GM19193 (cell line): ENCODE data around the gene GPR26.

Source experiments
- POLR2A ChIP-seq: IDR thresholded peaks from 4 replicates; pipeline ENCODE4 v1.6.1; 2011; ENCODE audit not compliant: insufficient read depth, insufficient read length; ENCODE audit errors: extremely low read depth

The GPR26 gene

GRCh38 chr10:123637326-123637880 is 28.8 kb upstream of the GPR26 start:
- TF ChIP-seq POLR2A: no peak

DNA sequence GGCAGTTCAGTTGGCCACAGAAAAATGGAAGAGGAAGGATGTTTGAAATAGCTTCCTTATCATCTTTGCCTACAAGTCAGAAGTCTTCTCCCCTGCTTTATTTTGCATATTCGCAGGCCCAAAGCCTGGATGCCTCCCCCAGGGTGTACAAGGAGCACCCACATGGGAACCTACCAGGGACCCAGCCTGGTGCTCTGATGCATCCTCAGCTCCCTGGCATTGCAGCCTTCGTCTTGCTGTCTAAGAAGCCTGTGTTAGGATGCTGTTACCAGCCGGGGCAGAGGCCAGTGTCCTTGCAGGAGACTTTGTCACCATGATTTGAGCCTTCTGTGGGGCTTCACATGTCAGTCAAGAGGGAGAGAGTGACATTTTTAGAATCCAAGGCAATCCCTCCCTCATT is 27.0 kb upstream of the GPR26 start:
- TF ChIP-seq POLR2A: no peak

DNA sequence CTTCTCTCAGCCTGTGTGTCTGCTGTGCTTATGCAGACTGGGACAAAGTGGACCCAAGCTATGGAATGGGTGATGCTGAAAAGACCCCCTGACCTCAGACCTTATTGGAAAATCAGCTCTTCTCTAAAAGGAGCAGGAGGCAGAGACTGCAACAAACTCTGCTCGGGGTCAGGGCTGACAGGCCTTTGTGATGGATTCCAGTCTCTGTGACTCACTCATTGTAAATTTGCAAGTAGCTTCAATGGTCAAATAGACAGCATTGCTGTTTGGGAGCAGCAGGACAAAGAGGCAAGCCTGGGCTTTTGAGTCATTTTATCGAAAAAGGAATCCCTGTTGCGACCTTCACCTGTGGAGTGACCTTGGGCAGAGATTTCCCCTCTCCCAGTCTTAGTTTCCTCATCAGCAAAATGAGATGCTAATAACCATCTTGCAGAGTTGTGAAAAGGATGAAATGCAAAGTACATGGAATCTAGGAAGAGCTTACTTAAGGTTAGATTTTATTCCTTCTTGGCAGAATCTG is 26.1 kb upstream of the GPR26 start:
- no peak for TF ChIP-seq POLR2A

DNA sequence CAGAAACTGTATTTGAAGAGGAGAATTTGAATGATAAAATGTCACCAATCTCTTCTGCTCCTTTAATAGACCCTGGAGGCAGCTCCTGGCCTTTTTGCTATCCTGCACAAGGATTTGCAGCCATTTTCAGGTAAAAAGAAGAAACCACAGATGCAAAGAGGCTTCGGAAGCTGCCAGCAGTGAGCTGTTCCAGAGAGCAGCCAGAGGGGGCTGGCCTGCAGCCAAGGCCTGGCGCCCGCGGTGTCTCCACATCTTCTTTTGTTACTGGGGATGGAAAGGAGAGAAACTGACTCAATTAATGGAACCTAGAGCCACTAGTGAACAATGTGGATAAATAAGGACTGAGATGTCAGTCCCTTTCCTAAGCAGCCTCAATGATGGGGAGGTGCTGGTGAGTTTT is 23.9 kb upstream of the GPR26 start:
- TF ChIP-seq POLR2A: no peak

- no peak for TF ChIP-seq POLR2A
These were observed 23.5 kb upstream of the GPR26 start for GRCh38 chr10:123642697-123643096.

GRCh38 chr10:123643315-123643714 is 22.8 kb upstream of the GPR26 start:
- TF ChIP-seq POLR2A: no peak

- TF ChIP-seq POLR2A: no peak
These were observed 21.1 kb upstream of the GPR26 start for GRCh38 chr10:123645016-123645415.

DNA sequence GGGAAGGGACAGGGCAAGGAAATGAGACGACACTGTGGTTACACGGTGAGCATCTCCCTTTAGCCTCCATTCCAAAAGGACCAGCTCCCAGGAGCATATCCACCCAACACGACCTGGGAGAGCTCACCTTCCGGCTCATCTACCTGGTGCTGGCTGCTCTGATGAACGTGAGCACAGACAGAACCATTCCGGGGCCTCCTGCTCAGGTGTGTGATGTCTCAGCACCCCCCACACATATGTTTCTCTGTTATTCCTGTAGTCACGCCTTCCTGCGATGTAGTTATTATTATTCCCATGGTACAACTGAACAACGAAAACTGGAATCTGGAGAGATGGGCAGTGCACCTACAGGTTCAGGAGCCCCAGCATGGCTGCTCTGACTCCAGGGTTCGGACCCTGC is 20.5 kb upstream of the GPR26 start:
- no peak for TF ChIP-seq POLR2A

DNA sequence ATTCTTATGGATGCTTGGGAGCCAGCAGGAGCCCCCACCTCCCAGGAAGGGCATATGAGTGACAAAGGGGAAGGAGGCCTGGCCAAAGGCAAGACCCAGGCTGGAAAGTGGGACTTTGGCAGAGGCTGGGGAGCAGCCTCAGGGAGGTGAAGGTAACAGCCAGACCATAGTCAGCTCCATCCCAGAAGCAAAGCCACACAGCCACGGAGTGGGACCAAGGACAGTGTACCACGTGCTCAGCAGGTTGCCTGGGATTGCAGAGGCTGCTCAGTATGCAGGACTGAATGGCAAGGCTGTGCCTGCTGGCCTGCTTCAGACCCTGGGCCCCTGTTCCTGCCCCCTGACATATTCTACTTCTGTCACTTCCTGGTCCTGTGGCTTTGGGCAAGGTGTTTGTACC is 17.6 kb upstream of the GPR26 start:
- TF ChIP-seq POLR2A: no peak

DNA sequence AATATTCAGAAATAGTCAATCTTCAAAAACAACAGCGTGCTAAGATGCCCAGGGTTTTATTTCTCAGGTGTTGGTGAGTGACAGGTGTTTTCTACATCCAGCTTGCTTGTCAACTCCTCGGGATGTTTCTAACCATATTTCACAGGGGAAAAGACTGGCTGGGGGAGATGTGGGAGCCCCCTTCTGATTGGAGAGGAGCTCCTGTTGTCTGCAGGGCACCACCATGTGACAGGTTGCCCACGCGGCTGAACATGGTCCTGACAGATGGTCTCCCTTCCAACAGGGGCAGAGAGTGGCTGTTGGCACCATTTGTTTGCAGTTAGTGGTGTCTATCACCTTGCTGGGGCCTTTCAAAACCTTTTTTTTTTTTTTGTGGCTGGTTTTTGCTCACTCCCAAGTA is 16.5 kb upstream of the GPR26 start:
- no peak for TF ChIP-seq POLR2A

DNA sequence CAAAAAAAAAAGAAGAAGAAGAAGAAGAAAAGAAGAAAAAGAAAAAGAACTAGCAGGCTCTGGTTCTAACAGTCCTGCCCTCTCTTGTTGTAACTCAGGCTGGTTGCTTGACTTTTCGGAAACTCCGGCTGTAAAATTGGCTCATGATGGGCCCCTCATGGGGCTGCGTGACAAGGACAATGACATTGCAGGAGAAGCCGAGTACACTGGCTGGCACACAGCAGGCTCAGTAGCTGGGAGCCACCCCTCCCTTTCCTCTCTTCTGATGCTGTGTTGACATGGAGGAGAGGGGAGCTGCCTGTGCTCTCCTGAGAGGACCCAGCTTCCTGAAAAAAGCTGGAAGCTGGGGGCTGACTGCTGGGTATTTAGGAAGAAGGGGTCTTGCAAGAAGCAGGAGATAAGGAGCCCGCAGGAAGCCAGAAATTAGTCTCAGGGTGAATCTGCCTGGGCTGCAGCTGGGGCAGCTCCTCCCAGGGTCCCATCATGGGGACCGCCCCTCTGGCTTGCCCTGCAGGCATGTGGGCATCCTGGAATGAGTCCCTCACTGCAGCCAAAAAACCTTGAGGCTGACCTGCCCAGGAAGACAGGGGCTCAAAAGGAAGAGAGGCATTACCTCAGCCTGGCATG is 14.6 kb upstream of the GPR26 start:
- no peak for TF ChIP-seq POLR2A

DNA sequence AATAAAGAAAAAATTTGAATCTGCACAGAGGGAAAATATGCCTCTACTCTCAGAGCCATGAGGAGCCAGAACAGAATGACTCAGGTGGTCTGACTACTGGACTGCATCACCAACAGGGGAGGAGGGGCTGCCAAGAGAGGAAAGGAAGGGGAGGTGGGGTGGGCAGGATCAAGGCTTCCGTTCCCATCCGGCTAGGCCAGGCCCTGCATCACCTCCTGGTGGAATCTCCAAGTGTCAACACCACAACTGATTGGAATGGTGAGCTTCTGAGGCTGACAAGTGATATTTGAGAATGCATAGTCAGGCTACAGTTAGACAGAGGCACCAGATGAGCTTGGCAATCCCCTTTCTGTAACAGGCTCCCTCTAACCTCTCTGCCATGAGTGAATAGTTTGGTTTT is 10.4 kb upstream of the GPR26 start:
- no peak for TF ChIP-seq POLR2A

- TF ChIP-seq POLR2A: no peak
These were observed 2.6 kb upstream of the GPR26 start for GRCh38 chr10:123663522-123663921.

DNA sequence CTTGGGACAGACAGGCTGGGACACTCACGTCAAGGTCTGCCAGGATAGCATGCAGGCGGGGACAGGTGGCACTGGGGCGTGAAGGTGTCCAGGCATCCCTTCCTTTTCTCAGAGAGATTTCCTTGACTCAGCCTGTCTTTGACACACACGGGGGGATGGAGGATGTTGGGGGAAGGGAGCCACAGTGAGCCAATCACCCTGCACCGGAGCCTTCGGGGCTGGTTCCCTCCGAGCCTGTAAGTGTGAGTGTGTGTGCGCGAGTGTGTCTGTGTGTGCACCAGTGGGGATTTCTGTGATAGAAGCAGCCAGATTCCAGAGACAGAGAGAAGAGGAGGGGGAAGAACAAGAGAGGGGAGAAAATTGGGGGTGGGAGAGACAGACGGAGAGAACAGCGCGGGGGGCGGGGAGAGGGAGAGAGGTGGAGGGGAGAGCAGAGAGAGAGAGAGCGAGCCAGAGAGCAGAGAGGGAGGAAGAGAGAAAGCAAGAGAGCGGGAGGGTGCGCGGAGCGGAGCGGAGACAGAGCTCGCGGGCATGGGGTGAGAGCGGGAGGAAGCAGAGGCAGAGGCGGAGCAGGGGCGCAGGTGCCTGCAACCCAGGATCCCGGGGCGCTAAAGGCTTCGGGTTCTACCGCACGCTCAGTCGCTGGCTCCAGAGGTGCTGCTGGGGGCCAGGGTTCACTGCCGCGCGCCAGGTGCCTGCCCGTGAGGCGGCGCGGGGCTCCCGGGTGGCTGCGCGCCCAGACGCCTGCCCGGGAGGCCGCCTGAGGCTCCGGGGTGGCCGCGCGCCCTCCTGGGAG is 466 bp upstream of the GPR26 start:
- no peak for TF ChIP-seq POLR2A

DNA sequence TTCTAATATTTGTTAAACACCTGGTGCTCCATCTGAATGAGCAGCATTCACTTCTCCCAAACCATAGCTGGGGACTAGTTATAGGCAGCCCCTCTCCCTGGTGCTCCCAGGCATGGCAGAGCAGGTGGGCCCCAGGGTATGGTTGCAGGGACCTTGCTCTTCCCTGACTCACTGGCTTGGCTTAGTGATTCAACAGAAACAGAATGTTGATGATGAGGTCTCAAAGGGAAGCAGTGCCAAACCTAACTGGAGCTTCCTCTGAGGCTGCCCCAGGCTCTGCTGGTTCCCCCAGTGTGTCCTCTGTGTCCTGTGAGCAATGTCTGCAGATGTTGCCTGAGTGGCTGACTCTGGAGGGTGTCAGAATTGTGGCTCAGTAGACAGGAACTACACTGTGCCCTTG is 3.7 kb downstream of the GPR26 start:
- no peak for TF ChIP-seq POLR2A

- TF ChIP-seq POLR2A: no peak
These were observed 7.0 kb downstream of the GPR26 start for GRCh38 chr10:123673198-123673597.

DNA sequence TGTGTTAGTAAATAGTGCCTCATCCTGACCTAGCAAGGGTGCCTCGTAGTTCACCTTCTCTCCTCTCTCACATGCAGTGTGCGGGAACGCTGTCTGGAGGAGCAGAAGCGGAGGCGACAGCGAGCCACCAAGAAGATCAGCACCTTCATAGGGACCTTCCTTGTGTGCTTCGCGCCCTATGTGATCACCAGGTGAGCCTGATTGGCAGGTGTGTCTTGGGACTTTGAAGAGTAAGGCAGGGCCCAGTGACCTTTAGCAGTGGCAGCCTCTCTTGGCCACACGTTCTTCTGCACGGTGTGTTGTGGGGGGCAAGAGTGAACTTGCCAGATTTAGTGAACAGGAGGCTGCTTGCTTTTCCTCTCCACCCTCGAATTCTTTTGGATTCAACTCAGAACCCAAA is 8.6 kb downstream of the GPR26 start:
- TF ChIP-seq POLR2A: no peak

DNA sequence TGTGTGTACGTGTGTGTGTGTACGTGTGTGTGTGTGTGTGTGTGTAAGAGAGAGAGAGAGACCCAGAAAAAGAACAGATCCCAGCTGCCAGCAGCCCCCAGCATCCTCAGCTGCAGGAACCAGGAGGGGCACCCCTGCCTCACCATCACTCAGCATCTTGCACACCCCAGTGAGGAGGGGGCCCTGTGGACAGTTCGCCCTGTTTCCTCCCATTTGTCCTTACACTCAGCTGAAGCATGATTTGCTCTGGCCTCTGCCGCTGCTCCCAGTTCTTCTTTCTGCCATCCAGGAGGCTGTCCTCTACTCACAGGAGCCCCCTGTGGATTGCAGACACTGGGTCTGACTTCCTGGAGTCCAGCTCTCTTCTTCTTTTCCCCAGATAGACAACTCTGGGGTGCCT is 9.7 kb downstream of the GPR26 start:
- TF ChIP-seq POLR2A: no peak
